Cardiac muscle cell (in vitro differentiated cells and primary cell): Measurements from ENCODE around the gene TRABD. TPM values are rescaled to one million over a fixed set of nuclear protein-coding genes. Genes with fewer than 3 reads are reported as not detected.

Experiments used
- DNase-seq, 2 donors: peaks; one replicate each; pipeline versions ENCODE4 v3.0.0 to v3.0.0-alpha.2; 2010 to 2017; ENCODE audit warnings: low read depth in 1 of 2, low spot score in 1 of 2
- H3K27ac ChIP-seq: fragments of 200-600 bp; sonication (generic); 2 replicates; pipeline ENCODE4 v1.5.1; 2016
- H3K27me3 ChIP-seq: fragments of 200-600 bp; sonication (generic); 2 replicates; pipeline ENCODE4 v1.6.0; 2016; ENCODE audit warnings: control low read depth
- H3K36me3 ChIP-seq: fragments of 200-600 bp; sonication (generic); 2 replicates; pipeline ENCODE4 v1.5.1; 2016; ENCODE audit warnings: control low read depth
- H3K4me1 ChIP-seq: fragments of 200-600 bp; sonication (generic); 2 replicates; pipeline ENCODE4 v1.8.1; 2017; ENCODE audit warnings: low read depth, mild to moderate bottlenecking, mixed run types
- H3K4me3 ChIP-seq: fragments of 200-600 bp; sonication (generic); 2 replicates; pipeline ENCODE4 v1.5.1; 2016; ENCODE audit warnings: mild to moderate bottlenecking
- H3K9me3 ChIP-seq: fragments of 200-600 bp; sonication (generic); 2 replicates; pipeline ENCODE4 v1.5.1; 2017; ENCODE audit warnings: low read depth, mild to moderate bottlenecking, control low read depth
- CTCF ChIP-seq: IDR thresholded peaks from 2 replicates; pipeline ENCODE4 v1.5.1; 2012; ENCODE audit warnings: low read depth, mild to moderate bottlenecking, low read length
- polyA plus RNA-seq: library from polyadenylated mRNA; unstranded; fragments of >200 nt; fragmentation: Nextera tagmentation; extraction: Ambion mirVana; gene quantifications from 2 replicates; pipeline ENCODE4 v1.2.1, GENCODE V29; 2016
- total RNA-seq: library from RNA; depleted of rRNA; stranded (reverse); fragments of >200 nt; gene quantifications from 2 replicates; pipeline ENCODE4 v1.2.3, GENCODE V29; 2016

TRABD gene
- total and polyA plus RNA-seq, 2 experiments from 2014 or later = 50.7 to 59.6 TPM

GRCh38 chr22:50150161-50151129, 35.3 kb upstream of the TRABD start:
- Histone ChIP-seq H3K27ac (no peak overlapping the region), H3K4me3 (no peak overlapping the region), H3K27me3 (no peaks in the 10 kb centered on the region), H3K36me3 (no peaks in the 10 kb centered on the region), H3K9me3 (no peaks in the 10 kb centered on the region), H3K4me1 (peaks cover 20% of the 10 kb centered on the region)
- no peak for DNase-seq
- TF ChIP-seq CTCF = no peak

- no peak overlapping the region for H3K27ac ChIP-seq
- no peak for DNase-seq
These were observed 33.9 kb upstream of the TRABD start for GRCh38 chr22:50151571-50152537.

GRCh38 chr22:50153056-50153755, 32.5 kb upstream of the TRABD start:
- Histone ChIP-seq H3K27me3 (no peaks in the 10 kb centered on the region), H3K4me1 (no peaks in the 10 kb centered on the region), H3K9me3 (no peaks in the 10 kb centered on the region), H3K4me3 (no peak overlapping the region), H3K27ac (no peak overlapping the region), H3K36me3 (no peaks in the 10 kb centered on the region)
- TF ChIP-seq CTCF = no peak
- DNase-seq = no peak

More at GRCh38 chr22:50151571-50152537, 33.9 kb upstream of the TRABD start:
- H3K27me3 ChIP-seq = no peaks in the 10 kb centered on the region
- no peak for TF ChIP-seq CTCF
- H3K36me3 ChIP-seq = no peaks in the 10 kb centered on the region
- H3K4me1 ChIP-seq = peaks cover 6% of the 10 kb centered on the region
- H3K4me3 ChIP-seq = no peak overlapping the region
- H3K9me3 ChIP-seq = no peaks in the 10 kb centered on the region

- Histone ChIP-seq H3K36me3 (no peaks in the 10 kb centered on the region), H3K27me3 (no peaks in the 10 kb centered on the region), H3K27ac (no peak overlapping the region), H3K4me1 (no peaks in the 10 kb centered on the region), H3K9me3 (no peaks in the 10 kb centered on the region), H3K4me3 (no peak overlapping the region)
- TF ChIP-seq CTCF = no peak
- no peak for DNase-seq
These were observed 32.0 kb upstream of the TRABD start for GRCh38 chr22:50153756-50154140.

- H3K9me3 ChIP-seq = no peaks in the 10 kb centered on the region
- H3K4me1 ChIP-seq = no peaks in the 10 kb centered on the region
- no peaks in the 10 kb centered on the region for H3K36me3 ChIP-seq
- no peaks in the 10 kb centered on the region for H3K27me3 ChIP-seq
- H3K27ac ChIP-seq = no peak overlapping the region
- TF ChIP-seq CTCF = no peak
- DNase-seq = no peak
- H3K4me3 ChIP-seq = no peak overlapping the region
These were observed 27.9 kb upstream of the TRABD start for GRCh38 chr22:50157709-50158375.
